Activated CD8-positive, alpha-beta memory T cell treated with anti-CD3 and anti-CD28 coated beads for 1 hour (primary cell): ENCODE measurements around the gene RMC1.
"Not testable (repeated sequence)": the region's sequence is repeated elsewhere in the genome, so short reads cannot be mapped to it uniquely, and the experiment has no call there.

Experiments used
- DNase-seq, 2 donors: peaks; one replicate each; pipeline ENCODE4 v3.0.0-alpha.2; 2020; ENCODE audit warnings: low read depth in 1 of 2; ENCODE audit errors: extremely low read depth in 1 of 2

Gene RMC1

DNA sequence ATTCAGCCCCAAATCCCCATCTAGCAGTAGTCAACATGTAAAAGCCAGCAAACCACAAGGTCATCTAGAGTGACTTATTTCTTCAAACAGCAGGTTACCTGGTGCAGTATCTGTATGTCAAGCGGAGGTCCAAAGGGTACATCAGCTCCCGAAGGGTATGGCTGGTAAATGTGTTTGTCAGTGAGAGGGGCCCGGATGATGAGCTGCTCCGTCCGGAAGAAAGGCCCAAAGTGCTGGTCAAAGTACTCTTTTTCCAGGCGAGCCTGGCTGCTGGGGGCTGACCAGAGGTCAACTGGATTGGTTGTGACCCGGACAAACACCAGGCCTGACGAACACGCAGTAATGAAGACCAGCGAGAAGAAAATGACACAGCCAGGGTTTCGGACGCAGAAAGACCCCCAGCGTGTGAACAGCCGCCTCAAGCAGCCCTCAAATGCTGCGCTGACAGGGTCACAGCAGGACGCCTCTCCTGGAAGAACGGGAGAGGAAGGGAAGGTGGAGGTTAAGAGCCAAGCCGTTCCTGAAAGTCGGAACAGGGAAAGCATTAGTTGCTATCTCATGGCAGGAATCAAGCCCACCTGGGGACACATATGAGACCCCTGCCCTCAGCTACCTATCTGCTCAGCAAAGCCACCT is 53.0 kb downstream of the RMC1 start:
- no peak for DNase-seq

DNA sequence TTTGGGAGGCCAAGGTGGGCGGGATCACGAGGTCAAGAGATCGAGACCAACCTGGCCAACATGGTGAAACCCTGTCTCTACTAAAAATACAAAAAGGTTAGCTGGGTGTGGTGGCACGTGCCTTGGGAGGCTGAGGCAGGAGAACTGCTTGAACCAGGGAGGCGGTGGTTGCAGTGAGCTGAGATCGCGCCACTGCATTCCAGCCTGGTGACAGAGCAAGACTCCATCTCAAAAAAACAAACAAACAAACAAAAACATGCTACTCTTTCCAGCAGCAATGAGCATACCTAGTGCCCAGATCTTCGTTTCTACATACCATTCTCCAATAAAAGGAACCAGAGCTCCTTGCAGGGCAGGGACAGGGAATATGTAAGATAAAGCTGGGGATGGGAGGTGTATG is 54.2 kb downstream of the RMC1 start:
- DNase-seq: not testable (repeated sequence)

DNA sequence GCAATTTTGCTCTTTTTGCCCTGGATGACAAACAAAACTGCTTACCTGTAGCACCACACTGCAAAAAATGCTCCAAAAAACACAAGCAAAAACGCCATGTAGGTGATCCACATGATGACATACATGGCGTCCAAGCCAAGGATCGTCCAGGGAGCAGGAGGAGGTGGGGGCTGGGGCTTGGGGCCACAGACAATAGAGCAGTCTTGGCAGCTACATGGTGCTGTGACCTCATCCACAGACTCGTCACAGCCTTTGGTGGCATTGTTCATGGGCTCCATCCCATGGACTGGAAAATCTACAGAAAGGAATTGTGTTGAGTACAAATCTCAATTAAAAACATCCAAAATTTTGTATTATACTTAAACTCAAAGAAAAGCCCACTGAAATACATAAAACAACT is 56.9 kb downstream of the RMC1 start:
- DNase-seq: no peak

DNA sequence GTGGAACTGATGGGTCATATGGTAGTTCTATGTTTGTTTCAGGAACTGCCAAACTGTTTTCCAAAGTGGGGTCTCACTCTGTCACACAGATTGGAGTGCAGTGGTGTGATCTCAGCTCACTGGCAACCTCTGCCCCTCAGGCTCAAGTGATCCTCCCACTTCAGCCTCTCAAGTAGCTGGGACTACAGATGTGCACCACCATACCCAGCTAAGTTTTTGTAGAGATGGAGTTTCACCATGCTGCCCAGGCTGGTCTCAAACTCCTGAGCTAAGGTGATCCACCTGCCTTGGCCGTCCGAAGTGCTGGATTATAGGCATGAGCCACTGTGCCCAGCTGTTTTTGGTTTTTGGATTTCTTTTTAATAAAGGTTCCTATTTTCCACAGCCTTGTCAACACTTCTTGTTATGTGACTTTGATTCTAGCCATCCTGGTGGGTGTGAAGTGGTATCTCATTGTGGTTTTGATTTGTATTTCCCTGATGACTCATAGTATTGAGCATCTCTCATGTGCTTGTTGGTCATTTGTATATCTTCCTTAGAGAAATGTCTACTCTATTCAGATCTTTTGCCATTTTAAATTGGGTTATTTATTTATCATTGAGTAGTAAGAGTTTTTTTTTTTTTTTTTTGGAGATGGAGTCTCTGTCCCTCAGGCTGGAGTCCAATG is 60.2 kb downstream of the RMC1 start:
- no peak for DNase-seq

DNA sequence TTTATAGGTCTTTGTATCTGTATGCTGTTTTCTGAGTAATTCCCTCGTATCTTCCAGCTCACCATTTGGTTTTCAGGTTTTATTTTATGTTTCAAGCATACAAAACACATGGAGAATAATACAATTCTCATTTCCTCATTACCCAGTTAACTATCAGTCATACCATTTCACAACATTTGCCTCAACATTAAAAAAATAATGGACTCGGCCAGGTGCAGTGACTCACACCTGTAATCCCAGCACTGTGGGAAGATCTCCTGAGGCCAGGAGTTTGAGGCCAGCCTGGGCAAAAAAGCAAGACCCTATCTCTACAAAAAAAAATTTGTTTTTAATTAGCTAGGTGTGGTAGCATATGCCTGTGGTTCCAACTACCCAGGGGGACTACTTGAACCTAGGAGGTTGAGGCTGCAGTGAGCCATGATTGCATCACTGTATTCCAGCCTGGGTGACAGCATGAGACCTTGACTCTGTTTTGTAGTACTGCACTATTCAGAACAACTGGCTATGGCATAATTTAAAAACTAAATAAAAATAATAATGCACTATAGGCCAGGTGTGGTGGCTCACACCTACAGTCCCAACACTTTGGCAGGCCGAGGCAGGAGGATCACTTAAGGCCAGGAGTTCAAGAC is 62.7 kb downstream of the RMC1 start:
- DNase-seq: no peak

DNA sequence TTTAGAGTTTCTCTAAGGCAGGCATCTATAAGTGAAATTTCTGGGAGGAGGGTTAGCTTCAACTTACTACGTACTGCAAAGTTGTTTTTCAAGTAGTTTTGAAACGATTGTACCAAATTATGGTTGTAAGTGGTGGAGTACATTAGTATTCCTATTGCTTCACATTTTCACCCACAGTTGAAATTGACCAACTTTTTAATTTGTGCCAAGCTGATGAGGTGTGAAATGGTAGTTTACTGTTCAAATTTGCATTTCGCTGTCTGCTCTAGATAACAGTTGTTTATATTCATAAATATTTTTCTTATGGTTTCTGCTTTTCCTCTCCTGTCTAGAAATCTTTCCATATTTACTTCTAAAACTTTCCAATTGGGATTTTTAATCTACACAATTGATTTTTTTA is 64.4 kb downstream of the RMC1 start:
- no peak for DNase-seq

DNA sequence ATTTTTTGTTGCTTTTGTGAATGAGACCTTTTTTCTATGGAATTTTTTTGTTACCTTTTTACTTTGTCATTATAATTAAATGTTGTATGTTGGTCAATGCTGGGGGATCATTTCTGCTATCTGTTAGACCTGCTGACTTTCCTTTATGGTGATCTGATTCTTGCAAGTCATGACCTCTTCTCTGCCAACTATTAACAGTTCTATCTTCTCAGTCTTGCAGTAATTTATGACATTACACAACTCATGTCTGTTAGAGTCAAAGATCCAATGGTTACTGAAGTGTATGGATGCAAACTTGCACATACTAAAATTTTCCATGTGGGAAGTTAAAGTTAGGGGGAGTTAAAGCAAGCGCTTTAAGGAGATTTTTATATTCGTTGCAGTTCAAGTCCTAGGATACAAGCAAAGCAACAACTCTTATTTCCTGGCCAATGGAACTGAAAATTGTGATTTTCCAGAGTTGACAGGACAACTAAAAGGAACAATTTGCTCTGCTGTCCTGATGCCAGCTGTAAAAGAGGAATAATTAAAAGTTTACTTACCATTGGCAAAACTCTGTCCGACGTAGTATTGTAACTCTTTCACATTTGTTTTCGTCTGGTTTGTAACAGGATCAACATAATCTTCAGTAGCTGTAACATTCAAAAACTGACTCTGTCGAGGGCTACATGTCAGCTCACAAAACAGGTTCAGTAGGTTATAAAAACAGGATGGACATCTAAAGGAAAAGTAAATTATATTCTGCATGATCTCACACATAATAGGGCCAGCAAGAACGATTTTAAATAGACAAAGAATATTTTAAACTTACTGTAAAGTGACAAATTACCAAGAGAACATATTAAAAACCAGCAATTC is 65.2 kb downstream of the RMC1 start:
- no peak for DNase-seq

DNA sequence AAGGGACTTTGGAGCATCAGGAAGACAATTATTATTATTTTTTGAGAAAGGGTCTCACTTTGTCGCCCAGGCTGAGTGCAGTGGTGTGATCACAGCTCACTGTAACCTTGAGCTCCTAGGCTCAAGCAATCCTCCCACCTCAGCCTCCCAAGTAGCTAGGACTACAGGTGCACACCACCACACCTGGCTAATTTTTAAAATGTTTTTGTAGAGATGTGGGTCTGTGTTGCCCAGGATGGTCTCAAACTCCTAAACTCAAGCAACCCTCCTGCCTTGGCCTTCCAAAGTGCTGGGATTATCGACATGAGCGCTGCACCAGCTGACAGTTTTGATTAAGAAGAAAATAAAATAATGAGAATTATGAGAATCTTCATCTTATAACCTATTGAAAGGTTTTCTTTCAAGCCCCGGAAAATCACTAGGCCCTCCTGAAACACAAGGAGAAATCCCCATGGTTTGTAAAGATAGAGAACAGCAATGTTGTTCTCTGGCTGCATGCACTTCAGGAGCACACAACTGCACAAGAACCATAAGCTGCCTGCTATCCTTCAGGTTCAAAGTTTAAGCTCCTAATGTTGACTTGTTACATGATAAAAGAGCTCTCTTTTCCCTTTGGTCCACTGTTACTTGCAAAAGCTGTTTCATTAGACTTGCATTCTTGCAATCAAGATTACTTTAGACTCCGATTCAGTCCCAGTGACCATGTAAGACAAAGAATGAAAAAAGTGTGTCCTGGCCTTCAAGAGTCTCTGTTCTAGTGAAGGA is 66.2 kb downstream of the RMC1 start:
- no peak for DNase-seq

DNA sequence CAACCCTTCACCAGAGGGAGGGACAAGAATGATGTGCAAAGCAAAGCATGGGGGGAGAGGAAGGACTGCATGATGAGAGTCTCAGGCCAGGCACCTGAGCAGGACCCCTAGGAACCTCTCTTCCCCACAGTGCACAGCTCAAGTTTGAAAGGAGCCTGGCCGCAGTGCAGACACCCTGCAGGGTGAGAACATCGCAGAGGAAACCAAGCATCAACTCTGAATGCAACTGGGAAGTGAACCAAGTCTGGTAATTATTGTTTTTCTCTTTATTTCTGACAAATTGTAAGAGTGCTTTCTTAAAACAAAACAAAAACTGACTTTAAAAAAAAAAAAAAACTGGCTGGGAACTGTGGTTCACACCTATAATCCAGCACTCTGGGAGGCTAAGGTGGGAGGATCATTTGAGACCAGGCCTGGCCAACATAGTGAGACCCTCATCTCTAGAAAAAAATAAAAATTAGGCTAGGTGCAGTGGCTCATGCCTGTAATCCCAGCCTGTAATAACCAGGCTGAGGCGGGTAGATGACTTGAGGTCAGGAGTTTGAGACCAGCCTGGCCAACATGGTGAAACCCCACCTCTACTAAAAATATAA is 67.7 kb downstream of the RMC1 start:
- no peak for DNase-seq

DNA sequence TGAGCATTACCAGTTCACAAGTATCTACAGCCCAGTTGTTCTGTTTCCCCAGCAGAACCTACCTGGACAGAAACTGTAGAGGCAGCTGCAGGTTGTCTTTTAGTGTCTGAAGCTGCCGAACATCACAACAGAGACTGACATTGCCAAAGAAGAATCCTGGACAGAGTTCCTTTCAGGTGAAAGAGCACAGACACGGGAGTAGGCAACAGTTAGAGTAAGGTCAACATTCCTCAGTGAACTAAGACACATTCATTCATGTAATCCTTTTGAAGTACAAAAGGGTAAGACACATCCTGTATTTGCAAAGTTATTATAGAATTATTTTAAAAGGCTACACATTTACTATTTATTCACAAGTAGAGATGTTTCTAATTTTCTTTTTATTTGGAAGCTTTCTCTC is 68.7 kb downstream of the RMC1 start:
- DNase-seq: no peak

DNA sequence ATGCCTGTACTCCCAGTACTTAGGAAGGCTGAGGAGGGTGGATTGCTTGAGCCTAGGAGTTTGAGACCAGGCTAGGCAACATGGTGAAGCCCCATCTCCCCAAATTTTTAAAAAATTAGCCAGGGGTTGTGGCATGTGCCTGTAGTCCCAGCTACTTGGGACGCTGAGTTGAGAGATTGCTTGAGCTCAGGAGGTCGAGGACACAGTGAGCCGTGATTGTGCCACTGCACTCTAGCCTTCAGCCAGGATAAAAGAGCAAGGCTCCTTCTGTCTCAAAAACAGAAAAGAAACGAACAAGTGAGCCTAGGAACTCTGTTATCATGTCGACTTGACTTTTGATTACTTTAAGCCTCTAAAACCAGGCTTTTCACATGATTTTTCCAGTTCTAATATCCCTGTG is 69.3 kb downstream of the RMC1 start:
- no peak for DNase-seq

DNA sequence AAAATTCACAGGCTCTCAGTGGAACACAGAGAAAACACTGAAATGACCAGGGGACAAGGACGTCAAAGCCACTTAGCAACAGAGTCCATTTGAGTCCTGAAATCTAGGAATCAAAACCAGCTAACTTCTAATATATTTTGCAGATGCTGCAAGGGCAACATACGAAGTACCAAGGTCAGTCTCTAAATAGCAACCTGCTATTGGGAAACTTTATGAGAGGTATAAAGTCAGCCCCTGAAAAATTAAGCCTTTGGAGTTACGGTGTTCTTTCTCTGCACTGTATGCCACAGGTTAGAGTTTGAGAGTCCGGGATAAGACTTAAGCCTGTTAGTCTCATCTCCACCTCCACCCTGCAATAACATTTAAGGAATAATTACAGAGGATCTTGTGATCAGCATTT is 69.7 kb downstream of the RMC1 start:
- DNase-seq: no peak

DNA sequence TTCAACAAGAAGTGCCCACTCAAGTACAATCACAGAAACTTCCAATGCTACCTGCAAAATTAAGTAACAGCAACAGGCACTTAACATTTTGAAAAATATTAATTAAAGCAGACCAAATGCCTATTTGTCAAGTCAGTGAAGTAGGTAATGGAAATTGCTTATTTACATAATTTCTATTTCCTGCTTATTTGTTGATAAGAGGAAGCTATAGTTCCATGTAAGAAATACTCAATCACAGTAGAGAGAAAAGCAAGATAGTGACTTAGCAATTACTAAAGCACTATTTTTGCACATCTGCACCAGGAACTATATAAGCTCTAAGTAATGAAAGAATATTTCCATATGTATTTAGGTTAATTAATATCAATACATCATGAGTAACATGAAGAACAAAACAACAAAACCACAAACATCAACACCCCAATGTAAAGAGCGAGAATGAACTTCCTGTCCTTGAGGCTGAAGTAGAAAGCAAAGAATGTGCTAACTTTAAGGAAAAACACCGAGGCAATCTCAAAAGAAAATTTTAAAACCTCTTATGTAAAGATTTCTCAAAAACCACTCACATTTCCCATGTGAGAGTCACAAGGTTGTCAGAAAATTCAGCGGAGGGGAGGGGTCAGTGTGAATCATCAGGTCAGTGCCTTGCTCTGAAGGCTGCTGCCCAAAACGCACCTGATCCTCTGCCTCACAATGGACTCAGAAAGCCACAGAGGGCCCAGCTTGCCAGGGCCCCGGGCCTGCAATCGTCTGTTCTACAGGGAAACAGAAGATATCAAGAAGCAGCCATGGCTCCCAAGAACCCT is 70.5 kb downstream of the RMC1 start:
- no peak for DNase-seq

DNA sequence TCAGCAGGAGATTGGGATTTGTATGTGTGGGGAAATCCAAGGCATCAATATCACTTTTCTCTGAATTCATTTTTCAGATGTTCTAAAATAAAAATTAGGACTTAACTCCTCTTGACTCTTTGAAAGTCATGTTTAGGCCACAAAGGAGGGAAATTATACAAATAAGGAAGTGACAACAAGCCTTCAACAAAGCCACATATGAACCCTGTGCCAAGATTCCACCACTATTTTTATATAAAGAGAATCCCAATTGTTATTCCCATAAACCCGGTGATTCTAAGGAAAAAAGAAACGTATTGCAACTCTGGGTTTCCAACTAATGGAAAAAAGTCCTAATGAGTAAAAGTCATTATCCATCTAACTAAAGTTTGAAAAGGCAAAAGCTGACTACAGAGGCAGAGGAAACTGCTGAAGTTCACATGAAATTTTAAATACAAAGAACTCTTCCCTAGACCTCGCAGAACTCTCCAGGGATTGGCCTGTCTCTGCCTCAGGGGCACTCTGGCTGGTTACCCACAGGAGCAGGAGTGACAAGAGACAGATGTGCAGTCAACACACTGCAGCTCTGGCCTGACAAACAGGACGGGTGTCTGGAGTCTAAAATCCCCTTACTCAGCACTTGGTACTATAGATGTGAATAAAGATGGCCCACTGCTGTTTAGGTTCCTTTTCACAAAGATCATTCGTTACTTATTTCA is 71.4 kb downstream of the RMC1 start:
- no peak for DNase-seq

DNA sequence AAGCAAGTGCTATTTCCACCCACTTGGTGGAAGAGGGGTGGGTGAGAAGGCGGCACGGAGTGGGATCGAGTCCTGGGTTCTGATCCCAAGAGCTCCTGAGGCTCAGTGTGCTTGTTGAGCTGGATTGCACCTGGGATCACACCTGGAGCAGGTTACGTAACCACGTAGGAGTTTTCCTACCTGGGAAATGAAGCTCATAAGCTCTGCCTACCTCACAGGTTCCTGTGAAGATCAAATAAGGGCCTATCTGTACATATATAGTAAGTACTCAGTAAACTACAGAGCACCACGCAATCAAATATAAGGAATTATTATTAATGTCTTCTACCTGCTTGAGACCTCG is 72.0 kb downstream of the RMC1 start:
- no peak for DNase-seq

DNA sequence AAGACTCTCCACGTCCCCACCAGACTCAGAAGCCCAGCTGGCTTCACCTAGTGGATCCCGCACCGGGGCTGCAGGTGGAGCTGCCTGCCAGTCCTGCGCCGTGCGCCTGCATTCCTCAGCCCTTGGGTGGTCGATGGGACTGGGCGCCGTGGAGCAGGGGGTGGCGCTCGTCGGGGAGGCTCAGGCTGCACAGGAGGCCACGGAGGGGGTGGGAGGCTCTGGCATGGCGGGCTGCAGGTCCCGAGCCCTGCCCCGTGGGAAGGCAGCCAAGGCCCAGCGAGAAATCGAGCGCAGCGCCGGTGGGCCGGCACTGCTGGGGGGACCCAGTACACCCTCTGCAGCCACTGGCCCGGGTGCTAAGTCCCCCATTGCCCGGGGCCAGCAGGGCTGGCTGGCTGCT is 74.2 kb downstream of the RMC1 start:
- DNase-seq: not testable (repeated sequence)

DNA sequence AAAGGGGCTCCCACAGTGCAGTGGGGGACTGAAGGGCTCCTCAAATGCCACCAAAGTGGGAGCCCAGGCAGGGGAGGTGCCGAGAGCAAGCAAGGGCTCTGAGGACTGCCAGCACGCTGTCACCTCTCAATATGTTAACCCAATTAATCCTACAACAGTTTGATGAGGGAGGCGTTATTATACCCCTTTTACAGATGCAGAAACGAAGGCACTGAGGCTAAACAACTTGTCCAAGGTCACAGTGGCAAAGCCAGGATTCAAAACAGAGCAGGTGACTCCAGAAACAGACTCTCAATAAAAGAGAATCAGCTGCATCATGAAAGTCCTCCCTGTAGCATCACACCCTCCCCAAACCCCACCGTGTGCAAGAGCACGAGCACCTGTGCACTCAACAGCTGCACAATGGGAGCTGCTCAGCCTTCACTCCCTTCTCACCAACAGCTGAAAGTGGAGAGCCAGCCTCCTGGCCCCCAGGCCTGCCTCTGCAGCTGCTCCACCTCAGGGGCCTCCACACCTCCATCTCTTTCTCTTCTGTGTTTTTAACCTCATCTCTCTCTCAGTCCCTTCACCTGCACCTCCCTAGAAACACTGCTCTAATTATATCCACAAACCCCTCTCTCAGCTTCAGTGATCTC is 74.9 kb downstream of the RMC1 start:
- no peak for DNase-seq

DNA sequence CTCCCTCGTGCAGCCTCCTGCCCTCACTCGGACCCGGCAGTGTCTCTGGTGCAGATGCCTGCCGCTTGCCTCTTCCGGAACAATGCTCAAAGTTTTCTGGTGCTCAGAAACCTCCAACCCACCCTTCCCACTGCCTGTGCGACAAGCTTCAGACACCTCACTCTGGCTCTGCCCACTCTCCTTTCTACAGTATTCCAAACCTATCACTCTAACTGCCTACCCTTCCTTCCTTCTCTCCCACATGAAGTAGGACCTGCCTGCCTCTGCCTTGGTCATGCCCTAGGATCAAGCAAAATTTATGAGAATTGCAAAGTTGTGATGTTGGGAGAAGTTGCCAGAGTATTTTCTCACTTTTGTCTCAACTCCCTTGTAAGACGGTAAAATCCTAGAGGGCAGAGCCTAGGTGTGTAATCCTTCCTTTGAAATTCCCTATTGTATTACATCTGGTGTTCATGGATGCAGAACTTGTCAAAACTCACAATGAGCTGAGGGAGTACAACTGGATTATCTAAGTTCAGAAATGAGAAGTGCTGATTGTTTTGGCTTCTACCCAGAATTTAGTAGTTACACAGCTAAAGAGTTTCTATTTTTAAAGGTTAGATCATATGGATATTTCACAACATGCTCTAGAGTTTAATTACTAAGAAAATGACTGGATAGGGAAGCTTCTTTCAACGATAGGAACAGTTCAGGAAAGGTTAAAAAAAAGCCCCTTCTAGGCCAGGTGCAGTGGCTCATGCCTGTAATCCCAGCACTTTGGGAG is 75.8 kb downstream of the RMC1 start:
- no peak for DNase-seq
